SK-N-DZ (cell line): Measurements from ENCODE around the gene GARS1.
"Not testable (repeated sequence)": the region's sequence is repeated elsewhere in the genome, so short reads cannot be mapped to it uniquely, and the experiment has no call there.

ENCODE experiments used
- DNase-seq: peaks from one replicate; pipeline ENCODE4 v3.0.0-alpha.2; 2015; ENCODE audit warnings: low spot score

GARS1 gene

DNA sequence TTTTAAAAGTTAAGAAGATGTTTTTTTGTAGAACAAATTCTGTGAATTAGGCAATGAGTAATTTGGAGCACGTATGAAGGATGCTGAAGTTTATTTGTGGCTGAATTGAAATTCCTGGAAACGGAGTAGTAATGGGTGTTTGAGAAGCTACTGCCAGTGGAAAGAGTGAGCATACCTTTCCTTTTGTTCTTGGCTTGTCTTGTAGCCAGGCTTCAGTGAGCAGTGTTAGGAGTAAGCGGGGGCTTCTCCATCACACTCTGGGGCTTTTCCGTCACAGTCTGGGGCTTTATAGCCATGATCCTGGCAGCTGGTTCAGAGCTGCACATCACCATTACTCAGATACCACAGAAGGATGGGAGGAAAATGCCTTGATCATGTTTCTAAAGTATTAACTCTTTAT is 32.3 kb downstream of the GARS1 start:
- no peak for DNase-seq

DNA sequence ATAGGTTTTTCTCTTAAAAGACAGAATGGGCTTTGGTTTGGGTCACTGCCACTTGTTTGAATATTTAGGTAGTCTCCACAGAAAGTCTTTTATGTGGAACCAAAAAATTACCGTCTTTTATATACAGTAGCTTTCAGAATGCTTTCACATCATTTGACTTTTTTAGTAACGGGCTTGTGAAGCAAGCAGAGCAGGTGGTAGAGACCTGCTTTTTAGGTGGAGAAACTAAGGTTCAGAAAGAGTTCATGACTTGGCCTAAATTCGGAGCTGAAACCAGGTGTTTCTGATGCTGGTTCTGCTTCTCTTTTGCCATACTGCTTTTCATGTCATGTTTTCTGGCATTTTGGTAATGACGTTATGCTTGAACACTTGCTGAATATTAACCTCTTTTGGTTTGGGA is 36.3 kb downstream of the GARS1 start:
- no peak for DNase-seq

DNA sequence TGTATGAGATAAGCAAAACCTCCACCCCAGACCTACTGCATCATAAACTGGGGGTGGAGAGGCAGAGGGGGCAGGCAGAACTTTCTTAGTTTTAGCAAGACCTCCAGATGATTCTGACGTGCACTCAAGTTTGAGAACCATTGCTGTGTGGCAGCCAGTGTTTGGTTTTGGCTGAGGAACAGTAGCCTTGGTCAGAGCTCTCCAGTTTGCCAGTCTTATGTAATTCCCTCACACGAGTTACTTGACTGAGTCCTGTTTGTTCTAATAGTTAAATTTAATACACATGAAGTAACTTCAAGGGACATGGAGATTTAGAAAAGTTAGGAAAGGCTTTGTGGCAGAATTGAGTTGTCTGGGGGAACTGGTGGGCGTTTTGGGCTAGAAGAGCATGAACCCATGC is 38.5 kb downstream of the GARS1 start:
- no peak for DNase-seq

DNA sequence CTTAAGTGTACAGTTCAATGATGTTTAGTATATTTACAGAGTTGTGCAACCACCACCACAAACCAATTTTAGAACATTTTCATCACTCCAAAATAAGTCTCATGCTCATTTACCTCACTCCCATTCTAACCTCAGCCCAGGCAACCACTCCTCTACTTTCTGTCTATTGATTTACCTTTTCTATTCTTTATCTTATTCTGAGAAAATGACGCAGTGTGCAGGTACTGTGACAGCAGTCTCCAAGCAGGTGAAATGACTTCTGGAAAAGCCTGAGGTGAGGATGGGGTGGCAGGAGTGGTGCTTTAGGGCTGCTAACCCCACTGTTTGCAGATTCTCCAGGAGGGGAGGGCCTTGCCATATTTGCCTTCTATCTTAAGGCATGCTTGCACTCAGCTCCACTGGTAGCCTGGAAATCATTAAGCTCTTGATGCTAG is 39.5 kb downstream of the GARS1 start:
- DNase-seq, result no peak

DNA sequence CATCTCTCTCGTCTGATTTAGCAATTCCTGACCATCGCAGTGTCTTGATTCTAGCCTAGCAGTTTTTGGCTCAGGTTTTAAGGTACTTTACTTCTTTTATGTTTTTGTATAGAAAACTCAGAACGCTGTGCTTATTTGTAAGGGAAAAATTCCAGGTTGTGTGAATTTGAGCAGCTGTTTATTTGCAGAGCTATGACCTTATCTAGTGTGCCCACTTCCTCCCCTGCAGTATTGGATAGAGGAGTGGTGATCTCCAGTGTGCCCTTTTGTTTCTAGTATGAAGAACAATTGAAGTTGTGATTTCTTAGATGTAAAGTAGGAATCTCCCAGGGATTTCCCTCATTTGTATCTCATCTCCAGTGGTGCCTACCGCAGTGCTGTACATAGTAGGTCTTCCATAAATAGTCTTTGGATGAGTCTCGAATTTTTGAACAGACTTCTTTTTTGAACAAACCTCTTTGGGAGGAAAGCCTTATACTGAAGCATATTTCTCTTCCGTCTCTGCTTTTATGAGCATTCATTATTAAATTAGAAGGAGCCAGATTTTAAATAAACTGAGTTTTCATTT is 40.0 kb downstream of the GARS1 start:
- no peak for DNase-seq

DNA sequence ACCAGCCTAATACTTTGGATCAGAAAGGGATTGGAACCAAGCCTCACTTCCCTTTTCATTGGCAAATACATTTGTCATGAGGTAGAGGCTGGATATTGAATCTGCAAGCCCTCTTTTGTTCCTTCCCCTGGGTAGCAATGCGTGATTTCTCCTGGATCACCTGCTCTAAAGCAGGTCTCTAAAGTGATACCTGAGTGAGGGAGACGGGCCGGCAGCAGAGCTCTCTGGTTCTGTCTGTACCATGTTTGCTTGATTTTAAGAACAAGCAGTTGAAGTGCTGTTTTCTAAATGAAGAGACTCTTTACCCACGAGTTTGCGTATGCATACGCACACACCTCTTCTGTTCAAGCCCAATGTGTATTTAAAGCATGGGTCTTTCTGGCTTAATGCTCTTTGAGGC is 41.1 kb downstream of the GARS1 start:
- no peak for DNase-seq

DNA sequence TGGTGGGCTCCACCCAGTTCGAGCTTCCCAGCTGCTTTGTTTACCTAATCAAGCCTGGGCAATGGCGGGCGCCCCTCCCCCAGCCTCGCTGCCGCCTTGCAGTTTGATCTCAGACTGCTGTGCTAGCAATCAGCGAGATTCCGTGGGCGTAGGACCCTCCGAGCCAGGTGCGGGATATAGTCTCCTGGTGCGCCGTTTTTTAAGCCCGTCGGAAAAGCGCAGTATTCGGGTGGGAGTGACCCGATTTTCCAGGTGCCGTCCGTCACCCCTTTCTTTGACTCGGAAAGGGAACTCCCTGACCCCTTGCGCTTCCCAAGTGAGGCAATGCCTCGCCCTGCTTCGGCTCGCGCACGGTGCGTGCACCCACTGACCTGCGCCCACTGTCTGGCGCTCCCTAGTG is 47.6 kb downstream of the GARS1 start:
- not testable (repeated sequence) for DNase-seq

DNA sequence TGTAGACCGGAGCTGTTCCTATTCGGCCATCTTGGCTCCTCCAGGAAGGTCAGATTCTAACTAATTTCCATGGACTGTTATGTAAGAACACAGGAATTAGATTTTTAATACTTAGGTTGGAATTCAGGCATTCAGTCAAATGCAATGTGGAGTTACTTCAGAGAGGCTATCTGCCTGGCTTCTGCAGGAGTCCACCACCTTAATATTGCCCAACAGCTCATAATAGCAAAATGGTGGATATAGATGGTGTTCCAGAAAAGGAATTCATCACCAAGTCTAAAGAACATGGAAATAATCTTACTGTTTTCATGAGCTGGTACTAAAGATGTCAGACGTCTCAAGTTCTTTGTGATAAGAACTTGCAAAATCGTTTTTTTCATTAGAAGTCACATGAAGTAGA is 48.1 kb downstream of the GARS1 start:
- DNase-seq, result no peak

DNA sequence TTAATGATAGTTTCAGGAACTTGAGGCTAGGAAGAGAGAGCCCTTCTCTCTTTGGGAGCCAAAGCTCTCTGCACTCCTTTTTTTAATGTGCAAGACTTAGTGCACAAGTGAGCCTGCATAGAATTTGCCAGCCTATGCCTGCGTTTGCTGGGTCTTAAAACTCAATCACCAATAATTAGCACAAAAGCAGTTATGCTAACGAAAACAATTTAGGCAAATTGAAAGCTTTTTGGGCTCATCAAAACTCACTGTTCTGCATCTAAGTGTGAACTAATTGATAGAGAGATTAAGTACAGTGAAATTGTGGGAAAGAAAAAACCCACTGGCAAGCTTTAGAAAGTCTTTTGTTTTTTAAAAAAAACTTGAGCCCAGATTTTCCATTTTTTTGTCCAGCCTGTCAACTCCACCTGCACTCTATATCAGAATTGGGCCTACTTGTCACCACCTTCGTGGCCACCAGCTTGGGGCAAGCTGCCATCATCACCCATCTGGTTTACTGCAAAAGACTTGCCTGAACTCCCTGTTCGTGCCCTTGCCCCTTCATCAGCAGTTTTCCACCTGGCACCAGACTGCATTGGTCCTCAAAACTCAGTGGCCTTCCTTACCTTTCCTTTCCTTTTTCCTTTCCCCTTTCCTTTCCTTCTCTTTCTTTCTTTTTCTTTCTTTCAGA is 49.7 kb downstream of the GARS1 start:
- DNase-seq, result no peak

DNA sequence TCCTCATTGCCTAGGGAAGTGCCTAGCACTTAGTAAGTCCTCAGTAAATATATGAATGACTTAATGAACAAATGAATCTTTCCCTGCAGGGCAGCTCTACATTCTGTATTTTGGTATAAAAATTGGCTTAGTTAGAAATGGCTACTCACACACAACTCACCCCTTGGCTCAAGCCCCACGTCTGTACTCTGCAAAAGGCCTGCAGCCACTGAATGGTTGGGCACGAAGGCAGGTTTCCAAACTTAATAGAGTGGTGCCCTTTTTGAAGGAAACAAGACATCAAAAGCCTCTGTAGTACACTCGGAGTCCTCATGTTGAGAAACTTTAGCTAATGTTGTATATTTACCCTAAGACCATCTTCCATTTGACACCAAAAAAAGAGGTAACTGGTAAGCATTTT is 51.0 kb downstream of the GARS1 start:
- no peak for DNase-seq

DNA sequence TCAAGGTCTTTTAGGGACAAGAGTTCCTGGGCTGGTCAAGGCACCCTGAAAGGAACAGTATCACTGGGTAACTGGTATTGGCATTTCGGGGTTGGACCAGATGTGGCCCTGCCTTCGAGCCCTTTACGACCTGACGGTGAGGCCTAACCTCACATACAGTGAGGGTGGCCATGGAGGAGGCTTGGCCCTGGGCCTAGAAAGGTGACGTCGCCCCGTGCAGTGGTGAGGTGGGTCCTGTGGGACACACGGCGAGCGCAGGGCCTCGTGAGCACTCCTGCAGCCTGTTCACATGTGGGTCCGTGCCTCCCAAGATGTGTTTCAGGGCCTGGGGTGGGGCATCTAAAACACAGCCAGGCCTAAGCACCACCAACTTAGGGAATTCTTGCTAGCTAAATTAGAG is 51.5 kb downstream of the GARS1 start:
- no peak for DNase-seq

DNA sequence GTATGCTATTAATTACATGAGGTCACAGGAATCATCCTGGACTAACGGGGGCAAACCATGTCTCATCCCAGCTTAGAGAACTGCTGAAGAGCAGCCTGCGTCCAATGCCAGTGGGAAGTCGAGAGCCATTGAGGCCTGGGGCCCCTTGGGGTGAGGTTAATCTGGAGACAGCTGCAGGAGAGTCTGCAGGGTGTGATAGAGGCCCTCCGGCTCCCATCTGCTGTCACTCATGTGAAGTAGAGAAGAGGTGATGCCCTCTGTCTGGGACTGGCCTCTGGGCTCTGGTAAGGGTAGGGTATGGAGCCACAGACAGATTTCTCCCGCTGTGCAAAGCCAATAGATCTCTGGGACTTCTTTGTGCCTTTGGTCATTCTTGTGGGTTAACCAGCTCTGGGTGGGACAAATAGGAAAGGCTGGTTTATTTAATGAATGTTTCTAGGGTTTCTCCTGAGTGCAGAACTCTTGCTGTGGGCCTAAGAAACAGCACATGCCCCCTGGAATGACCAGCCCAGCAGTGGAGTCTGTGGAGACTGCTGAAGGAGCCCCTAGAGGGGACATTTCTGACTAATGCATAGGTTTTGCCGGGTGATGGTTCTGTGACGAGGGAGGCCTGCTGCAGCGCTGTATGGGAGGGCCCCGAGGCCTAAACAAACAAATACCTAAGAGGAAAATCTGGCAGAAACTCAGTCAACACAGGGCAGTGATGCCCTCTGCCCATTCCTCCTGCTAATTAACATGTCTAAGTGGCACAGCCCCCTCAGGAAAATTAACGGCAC is 53.1 kb downstream of the GARS1 start:
- DNase-seq, result no peak

DNA sequence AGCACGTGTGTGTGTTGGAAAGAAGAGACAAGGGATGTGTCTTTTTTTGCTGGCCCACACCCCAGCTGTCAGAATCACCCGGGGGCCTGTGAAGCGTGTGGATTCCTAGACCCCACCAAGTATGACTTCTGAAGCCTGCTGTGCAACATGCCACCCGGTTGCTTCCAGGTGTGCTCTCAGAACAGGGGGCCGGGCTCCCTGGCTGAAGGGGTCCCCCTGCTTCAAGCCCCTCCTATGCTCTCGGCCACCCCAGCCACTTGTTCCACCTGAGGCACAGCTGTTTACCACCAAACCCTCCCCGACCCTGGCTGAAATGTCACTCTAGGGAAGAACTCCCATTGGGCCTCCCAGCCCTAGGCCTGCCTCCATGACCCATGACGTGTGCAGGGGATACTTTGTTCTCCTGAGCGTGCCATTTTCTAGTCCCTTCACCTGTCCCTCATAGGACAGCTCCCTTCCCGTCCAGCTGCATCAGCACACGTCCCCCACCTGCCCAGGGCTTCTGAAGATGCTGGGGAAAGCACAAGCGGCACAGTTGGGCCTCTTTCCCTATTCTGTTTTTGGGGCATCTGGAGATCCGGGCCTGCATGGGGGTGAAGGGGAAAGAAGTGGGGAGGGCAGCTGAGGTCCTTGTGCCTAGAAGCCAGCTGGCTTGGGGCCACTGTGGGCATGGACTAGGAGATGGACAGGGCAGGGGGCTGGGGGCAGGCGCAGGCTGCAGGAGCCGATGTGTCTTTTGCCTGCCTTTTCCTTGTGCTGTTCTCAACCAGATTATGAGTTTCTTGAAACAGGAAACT is 54.3 kb downstream of the GARS1 start:
- no peak for DNase-seq

DNA sequence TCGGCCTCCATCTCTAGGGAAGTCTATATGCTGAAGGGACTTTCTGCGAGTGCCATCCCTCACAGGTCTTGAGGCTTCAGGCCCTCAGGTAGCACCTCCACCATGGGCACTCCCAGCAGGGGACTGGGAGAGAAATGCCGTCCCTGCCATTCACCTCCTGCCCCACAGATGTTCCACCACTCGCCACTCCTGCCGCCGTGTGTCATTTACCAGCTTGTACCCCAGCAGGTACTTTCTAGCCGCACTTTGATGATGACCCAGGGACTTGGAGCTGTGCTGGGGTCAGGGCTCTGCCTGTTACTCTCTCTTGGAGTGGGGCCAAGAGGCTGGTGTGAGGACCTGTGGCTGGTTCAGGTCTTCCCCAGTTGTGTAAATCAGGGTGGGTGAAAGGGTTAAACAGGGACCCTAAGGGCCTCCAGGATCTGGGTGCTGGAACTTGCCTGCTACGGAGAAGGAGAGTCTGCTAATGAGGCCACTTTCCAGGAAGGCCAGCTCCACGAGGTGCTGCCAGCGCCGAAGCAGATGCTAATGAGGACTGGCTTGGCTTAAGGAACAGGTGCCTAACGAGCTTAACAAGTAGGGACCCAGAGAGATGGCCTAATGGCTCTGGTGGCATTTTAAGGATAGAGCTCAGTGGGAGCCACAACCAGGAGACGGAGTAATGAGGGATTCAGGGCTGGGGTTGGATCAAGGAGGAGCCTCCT is 55.2 kb downstream of the GARS1 start:
- no peak for DNase-seq

DNA sequence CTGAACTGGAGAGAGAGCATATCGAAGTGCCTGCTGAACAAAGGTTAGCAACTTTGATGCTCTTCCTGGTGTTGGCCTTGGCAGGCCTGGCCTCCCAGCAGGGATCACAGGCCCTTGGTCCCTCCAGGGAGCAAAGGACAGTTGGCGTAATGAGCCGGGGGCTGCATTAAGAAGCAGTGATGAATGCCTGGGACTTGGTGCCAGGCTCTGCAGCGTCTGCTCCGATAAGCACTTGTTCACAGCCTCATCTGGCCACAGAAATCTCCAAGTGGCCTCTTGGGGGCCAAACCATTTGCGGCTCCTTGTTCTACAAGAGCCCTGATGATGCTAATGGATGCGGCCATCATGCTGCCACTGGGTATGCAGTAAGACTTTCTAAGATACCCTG is 55.7 kb downstream of the GARS1 start:
- no peak for DNase-seq

DNA sequence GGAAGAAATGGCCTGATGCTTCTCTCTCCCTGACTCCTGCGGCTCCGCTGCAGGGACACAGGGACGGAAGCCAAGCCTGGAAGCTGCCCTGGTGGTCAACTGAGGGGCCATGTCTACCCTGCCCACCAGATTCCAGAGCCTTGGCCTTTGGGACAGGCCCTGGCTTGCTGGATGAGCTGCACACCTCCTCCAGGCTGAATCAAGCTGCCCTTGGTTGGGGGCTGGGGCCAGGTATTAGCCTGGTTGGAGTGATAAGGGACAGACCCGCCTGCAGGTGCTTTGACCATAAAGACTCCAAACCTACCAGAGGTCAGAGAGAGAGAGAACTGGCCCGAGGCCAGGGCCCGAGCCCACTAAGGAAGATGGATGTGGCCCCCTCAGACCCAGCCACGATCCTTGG is 57.5 kb downstream of the GARS1 start:
- DNase-seq, result no peak

DNA sequence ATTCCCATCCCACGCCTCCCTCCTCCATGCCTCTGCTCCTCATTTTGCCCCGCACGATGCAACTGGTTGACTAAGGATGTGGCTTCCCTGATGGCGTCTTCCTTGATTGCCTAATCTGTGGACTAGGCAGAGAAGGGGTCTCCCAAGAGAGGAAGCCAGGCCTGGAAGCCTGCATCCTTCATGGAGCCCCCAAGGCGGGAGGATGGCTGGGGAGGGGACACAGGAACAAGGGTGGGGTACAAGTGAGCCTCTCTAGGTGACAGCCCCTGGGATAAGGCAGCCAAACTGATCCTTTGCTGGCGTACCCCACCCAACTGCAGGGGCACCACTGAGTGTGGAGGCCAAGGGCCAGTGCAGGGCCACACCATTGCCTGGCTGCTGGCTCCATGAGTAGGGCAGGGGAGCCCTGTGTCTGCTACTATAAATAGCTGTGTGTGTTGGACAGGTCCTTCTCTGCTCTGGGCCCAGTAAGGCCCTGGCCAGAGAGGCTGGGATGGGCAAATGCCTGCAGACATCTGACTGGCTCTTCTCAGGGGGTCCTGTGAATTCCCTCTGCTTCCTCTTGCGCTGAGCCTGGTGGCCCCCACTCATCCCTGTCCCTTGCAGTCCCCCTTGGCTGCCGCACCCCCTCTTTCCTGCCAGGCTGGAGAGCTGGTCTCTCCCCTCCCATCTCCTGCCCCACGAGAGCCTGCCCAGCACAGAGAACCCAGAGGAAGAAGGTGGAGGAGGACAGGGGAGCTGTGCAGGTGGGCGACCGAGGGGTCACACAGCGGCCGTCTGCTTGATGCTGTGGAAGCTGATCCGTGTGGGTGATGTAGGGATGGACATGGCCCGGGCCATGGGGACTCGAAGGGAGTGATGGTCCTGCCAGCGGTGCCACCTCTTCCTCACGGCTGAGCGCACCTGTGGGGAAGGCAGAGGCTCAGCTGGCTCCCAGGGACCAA is 58.3 kb downstream of the GARS1 start:
- no peak for DNase-seq

DNA sequence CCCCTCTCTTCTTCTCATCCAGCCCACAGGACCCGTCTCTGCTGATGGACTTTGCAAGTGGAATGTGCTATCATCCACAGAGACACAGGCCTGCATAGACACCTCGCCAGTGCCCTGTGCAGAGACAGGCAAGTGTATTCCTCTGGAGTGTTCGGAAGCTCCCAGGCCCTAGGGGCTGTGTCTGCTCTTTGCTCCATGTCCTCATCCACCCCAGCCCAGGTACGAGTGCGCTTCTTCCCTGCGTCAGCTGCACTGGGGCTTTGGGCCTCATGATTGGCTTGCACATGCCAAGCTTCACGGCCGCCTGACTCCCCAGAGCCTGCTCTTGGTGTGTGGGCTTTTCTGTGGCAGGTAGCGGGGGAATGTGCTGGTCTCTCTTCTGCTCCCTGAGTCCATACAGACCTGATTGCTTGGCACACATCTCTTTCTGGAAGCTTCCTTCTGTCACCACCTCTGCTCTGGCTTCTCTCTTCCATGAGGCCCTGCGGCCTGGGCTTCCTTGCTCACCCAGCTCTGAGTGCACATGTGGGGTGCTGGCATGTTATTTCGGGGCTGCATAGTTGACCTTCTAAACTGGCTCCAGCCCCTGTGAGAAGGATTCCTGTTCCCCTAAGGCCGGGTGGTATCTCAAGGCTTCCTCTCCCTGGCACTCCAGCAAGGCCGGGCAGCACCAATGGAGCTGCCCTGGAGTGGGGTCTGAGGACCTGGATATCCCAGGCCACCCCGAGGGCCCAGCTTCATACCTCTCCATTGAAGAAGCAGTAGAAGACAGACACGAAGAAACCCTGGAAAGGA is 59.8 kb downstream of the GARS1 start:
- no peak for DNase-seq

DNA sequence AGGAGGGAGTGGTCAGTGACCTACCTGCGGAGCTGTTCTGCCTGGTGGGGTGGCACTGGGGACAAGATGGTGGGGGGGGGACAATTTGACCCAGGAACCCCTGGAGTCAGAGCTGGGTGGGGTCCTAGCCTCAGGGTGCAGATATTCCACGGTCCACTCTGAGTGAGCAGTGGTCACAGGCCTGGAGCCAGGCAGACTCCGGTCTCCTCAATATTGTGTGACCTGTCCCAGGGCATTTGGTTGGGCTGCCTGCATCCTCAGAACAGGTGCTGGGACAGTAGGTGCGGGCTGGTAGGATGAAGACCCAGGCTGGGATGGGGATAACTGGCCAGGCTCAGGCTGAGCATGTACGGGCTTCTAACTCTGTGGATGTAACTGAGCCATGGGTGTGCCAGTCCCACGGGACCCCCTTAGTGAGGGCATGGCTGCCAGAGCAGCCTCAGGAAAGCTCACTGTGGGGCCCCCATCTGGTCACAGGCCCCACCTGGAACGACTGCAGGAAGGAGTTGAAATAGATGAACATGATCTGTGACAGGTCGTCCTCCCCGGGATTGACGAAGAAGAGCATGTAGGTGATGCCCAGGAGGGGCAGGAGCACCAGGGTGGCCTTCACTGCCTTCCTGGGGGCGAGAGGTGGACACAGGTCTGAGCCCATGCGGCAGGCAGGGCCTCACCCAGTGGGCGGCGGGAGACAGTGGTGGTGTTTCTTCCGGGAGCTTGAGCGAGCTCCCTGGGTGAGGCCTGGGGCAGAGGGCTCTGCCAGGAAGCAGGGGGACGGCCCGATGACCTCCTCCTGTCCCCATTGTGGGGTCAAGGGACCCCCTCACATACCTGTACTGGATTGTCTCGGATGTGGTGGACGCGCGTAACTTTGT is 60.7 kb downstream of the GARS1 start:
- DNase-seq, result no peak
